ENCODE results near the gene ARHGEF4.
"Not testable (repeated sequence)": the region's sequence is repeated elsewhere in the genome, so short reads cannot be mapped to it uniquely, and the experiment has no call there.

The ARHGEF4 gene

DNA sequence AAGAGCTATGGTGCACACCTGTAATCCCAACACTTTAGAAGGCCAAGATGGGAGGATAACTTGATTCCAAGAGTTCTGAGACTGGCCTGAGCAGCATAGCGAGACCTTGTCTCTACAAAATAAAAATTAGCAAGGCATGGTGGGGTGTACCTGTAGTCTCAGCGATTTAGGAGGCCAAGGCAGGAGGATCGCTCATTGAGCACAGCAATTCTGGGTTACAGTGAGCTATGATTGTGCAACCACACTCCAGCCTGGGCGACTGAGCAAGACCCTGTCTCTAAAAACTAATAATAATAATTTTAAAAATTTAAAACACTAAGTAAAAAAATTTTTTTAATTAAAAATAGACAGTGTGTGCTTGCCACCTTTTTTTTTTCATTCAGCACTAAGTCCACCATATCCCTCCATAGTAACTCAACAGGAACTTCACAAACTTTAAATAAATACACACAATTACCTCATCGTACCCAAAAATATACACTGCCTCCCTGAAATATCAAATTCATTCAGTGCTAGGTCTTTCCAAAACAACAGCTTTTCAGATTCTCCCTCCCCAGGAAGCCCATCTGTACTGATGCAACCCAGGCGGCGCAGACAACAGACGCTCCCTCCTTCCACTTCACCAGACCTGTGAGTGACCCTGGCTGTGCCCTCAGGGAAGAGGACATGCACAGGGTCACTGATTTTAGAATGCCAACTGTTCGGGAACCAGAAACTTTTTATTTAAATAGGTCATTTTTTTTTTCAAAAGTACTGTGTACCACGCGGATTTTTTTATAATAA lies 227.0 kb downstream of the ARHGEF4 start:
- no peak for DNase-seq (ENCODE audit: low read depth)
- TF ChIP-seq, protein P1, sequence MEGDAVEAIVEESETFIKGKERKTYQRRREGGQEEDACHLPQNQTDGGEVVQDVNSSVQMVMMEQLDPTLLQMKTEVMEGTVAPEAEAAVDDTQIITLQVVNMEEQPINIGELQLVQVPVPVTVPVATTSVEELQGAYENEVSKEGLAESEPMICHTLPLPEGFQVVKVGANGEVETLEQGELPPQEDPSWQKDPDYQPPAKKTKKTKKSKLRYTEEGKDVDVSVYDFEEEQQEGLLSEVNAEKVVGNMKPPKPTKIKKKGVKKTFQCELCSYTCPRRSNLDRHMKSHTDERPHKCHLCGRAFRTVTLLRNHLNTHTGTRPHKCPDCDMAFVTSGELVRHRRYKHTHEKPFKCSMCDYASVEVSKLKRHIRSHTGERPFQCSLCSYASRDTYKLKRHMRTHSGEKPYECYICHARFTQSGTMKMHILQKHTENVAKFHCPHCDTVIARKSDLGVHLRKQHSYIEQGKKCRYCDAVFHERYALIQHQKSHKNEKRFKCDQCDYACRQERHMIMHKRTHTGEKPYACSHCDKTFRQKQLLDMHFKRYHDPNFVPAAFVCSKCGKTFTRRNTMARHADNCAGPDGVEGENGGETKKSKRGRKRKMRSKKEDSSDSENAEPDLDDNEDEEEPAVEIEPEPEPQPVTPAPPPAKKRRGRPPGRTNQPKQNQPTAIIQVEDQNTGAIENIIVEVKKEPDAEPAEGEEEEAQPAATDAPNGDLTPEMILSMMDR (IDR thresholded peaks at IDR 0.05; ENCODE audit: insufficient read depth, low read depth, low read length, missing control alignments) = no peak
- no peak overlapping the region for H3K4me3 ChIP-seq (ENCODE audit: low read depth, low read length)

DNA sequence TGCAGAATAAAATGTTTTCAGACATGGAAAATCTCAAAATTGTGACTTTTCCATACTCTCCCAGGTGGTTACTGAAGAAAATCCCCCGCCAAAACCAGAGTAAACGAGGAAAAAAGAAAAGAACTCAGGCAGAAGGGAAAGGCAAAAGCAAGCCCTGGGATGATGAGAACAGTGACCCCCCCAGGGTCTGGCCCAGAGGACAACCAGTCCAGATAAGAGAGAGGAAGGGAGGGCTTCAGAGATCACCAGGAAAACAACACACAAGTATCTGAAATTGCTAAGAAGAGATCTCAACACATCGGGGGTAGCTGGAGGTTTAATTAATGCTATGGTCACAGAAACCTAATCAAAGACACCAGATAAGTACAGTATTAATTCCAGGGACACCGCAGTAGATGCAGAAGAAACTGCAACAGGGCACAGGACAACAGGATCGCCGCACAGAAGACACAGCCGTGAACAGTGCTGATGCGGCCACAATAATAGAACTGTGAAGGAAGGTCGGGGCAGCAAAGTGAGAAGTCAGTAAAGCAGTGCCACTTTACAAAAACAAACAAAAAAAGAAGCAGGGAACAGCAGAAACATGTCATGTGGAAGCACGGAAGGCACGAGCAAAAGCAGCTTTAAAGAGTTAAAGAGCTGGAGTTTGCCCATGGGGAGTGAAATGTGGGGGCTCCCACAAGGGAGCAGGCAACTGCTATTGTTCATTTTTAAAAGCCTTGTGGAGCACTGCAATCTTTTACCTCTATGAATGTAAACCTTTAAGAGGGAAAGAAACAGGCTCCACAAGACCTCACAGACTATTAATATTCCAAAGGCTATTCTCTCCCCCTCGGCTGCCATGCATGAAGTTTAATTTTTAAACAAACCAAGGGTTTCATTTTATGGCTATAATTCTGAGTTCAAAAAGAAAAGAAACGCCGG lies 228.1 kb downstream of the ARHGEF4 start:
- H3K4me3 ChIP-seq (ENCODE audit: low read depth, low read length) = no peak overlapping the region
- DNase-seq (ENCODE audit: low read depth) = no peak
- TF ChIP-seq, protein P1 (IDR thresholded peaks at IDR 0.05; ENCODE audit: insufficient read depth, low read depth, low read length, missing control alignments) = no peak

DNA sequence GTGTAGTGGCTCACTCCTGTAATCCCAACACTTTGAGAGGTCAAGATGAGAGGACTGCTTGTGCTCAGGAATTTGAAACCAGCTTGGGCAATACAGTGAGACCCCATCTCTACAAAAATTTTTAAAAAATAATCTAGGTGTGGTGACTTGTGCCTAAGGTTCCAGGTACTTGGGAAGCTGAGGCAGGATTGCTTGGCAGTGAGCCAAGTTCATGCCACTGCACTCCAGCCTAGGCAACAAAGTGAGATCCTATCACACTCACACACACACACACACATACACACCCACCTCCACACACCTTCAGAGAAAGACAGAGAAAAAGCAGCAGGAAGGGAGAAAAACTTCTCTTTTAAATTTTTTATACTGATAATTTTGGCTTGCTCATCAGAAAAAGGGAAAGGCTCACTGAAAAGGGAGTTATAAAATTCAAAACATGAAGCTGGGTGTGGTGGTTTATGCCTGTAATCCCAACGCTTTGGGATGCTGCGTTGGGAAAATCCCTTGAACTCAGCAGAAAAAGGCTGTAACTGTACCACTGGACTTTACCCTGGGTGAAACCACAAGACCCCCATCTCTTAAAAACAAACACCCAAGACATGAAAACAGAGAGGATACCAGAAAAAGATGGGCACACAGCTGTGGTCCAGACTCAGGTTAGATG lies 230.9 kb downstream of the ARHGEF4 start:
- no peak overlapping the region for H3K4me3 ChIP-seq (ENCODE audit: low read depth, low read length)
- TF ChIP-seq, protein P1 (IDR thresholded peaks at IDR 0.05; ENCODE audit: insufficient read depth, low read depth, low read length, missing control alignments) = no peak
- DNase-seq (ENCODE audit: low read depth) = no peak

DNA sequence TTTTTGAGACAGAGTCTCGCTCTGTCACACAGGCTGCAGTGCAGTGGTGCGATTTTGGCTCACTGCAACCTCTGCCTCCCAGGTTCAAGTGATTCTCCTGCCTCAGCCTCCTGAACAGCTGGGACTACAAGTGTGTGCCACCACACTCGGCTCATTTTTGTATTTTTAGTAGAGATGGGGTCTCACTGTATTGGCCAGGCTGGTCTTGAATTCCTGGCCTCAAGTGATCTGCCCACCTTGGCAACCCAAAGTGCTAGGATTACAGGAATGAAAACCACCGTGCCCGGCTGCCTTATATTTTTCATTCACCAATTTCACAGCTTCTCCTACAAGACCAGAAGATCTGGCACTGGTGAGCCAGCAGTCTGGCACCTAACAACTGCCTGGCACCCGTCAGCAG lies 231.5 kb downstream of the ARHGEF4 start:
- not testable (repeated sequence) for H3K4me3 ChIP-seq (ENCODE audit: low read depth, low read length); DNase-seq (ENCODE audit: low read depth)

DNA sequence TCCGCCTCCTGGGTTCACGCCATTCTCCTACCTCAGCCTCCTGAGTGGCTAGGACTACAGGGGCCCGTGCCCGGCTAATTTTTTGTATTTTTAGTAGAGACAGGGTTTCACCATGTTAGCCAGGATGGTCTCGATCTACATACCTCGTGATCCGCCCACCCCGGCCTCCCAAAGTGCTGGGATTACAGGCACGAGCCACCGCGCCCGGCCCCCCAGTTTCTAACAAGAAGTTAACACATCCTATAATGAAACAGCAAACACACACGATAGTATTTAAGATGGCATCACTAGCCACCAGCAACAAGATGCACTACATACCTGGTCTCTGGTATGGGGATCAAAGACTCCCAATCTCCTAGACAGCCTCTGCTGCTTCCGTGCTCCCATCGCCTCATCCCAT lies 238.9 kb downstream of the ARHGEF4 start:
- not testable (repeated sequence) for H3K4me3 ChIP-seq (ENCODE audit: low read depth, low read length); DNase-seq (ENCODE audit: low read depth)

DNA sequence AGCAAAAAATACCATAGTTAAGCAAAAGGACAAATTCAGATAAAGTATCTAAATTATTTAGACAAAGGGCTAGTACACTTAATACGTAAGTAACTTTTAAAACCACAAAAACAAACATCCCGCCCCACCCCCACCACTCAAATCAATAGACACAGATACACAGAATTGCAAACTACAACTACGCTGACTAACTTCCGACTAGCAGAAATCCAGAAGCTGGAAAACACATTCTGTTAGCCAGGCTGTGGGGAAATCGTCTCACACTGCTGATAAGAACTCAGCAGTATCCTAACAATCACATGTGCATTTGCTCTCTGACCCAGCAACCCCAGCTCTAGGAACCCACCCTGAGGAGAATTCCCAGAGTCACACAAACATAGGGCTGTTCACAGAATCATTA lies 240.0 kb downstream of the ARHGEF4 start:
- TF ChIP-seq, protein P1 (IDR thresholded peaks at IDR 0.05; ENCODE audit: insufficient read depth, low read depth, low read length, missing control alignments) = no peak
- no peak for DNase-seq (ENCODE audit: low read depth)
- H3K4me3 ChIP-seq (ENCODE audit: low read depth, low read length) = no peak overlapping the region

DNA sequence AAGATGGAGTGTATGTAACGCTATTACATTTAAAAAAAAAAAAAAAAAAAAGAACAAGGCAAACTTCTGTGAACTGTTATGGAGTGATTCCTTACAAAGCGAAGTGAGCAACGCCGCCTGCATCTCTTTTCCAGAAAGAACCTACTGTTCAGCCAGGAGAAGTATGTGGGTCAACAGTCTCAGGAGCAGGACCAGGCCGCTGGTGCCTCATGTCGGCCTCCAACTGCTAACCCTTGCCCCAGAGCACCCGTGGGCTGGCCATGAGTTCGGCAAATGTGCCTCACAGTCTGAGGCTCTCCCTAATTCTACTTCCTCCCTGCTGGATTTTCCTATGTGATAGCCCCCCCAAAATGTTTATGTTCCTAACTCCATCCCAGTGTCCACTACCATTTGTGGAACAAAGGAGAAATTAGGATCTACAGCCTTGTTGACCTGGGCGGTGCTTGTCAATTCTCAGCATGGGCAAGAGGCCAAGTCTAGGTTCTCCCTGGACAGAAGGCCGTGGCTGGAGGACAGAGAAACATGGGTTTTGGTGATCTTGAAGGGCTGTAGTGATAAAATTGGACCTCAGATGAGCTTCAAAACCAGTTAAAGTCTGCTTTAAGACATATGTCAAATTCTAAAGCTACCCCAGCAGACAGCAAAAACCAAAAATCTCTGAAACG lies 240.6 kb downstream of the ARHGEF4 start:
- no peak overlapping the region for H3K4me3 ChIP-seq (ENCODE audit: low read depth, low read length)
- no peak for DNase-seq (ENCODE audit: low read depth)
- TF ChIP-seq, protein P1 (IDR thresholded peaks at IDR 0.05; ENCODE audit: insufficient read depth, low read depth, low read length, missing control alignments) = no peak
